HUES64 (cell line): ENCODE data around the gene RELL1. TPM values are rescaled to one million over a fixed set of nuclear protein-coding genes. Genes with fewer than 3 reads are reported as not detected.
A peak's percentile ranks its signal among the peaks of the same experiment; 100 is the strongest.

ENCODE experiments used
- H3K27ac ChIP-seq: 2 replicates; pipeline ENCODE4 v1.7.0; 2013; ENCODE audit warnings: low read depth, low read length, inconsistent platforms
- H3K27me3 ChIP-seq: 2 replicates; pipeline ENCODE4 v1.6.1; 2013; ENCODE audit warnings: mild to moderate bottlenecking, low read length; ENCODE audit not compliant: insufficient read depth
- H3K36me3 ChIP-seq: 2 replicates; pipeline ENCODE4 v1.6.1; 2013; ENCODE audit warnings: mild to moderate bottlenecking, low read length; ENCODE audit not compliant: insufficient read depth
- H3K4me1 ChIP-seq: 2 replicates; pipeline ENCODE4 v1.6.1; 2013; ENCODE audit warnings: mild to moderate bottlenecking, low read length, moderate library complexity; ENCODE audit not compliant: insufficient read depth
- H3K4me3 ChIP-seq: 2 replicates; pipeline ENCODE4 v1.5.1; 2013; ENCODE audit warnings: mild to moderate bottlenecking, low read length, moderate library complexity
- H3K9ac ChIP-seq: 2 replicates; pipeline ENCODE4 v1.6.1; 2013; ENCODE audit warnings: mild to moderate bottlenecking, low read depth, low read length
- H3K9me3 ChIP-seq: 2 replicates; pipeline ENCODE4 v1.6.1; 2013; ENCODE audit warnings: low read depth, low read length; ENCODE audit not compliant: insufficient read depth
- WGBS: fragments of 150-250, 120-280 bp; methylation state at CpG from one replicate; pipeline ENCODE4 v1.1.7; 2013; ENCODE audit warnings: missing lambda C conversion rate; 5-methylcytosine and 5-hydroxymethylcytosine counted together
- polyA plus RNA-seq, 2 experiments: library from polyadenylated mRNA; stranded (reverse); fragments of 50-300 nt; gene quantifications; one replicate each; pipeline ENCODE4 v1.2.3, GENCODE V29; 2013

The RELL1 gene
- polyA plus RNA-seq (2013, experiment 1 of 2), result 5.5 TPM
- polyA plus RNA-seq (2013, experiment 2 of 2), result 6.9 TPM

- peak within 1 kb of the TSS; percentile 85 for H3K9ac ChIP-seq
- H3K4me3 ChIP-seq, result peak within 1 kb of the TSS; percentile 92
- H3K9me3 ChIP-seq, result no peaks in the 10 kb centered on the region
- under 1% methylated on average over 58 of the region's 58 CpGs for WGBS
- H3K36me3 ChIP-seq, result no peaks in the 10 kb centered on the region
- H3K27ac ChIP-seq, result peak within 1 kb of the TSS; percentile 65
- peaks cover 21% of the 10 kb centered on the region for H3K4me1 ChIP-seq
- H3K27me3 ChIP-seq, result peaks cover 9% of the 10 kb centered on the region
These were observed at the start of gene RELL1 for GRCh38 chr4:37686373-37687193. RELL1 (minus strand) TSS chr4:37686376; CDS start chr4:37686287, 89 bp downstream.

- Histone ChIP-seq H3K4me1 (peaks cover 6% of the 10 kb centered on the region), H3K36me3 (no peaks in the 10 kb centered on the region)
- 95% methylated on average over 5 of the region's 5 CpGs for WGBS
These were observed 49.4 kb upstream of the RELL1 start for GRCh38 chr4:37735578-37735977.

GRCh38 chr4:37734989-37735388 is 48.8 kb upstream of the RELL1 start:
- Histone ChIP-seq H3K27me3 (no peaks in the 10 kb centered on the region), H3K36me3 (no peaks in the 10 kb centered on the region), H3K9me3 (no peaks in the 10 kb centered on the region), H3K27ac (no peak overlapping the region), H3K4me1 (peaks cover 12% of the 10 kb centered on the region), H3K9ac (no peak overlapping the region), H3K4me3 (no peak overlapping the region)
- WGBS, result 92% methylated on average over 3 of the region's 3 CpGs

More at GRCh38 chr4:37735578-37735977, 49.4 kb upstream of the RELL1 start:
- Histone ChIP-seq H3K27me3 (no peaks in the 10 kb centered on the region), H3K4me3 (no peak overlapping the region), H3K9ac (no peak overlapping the region), H3K9me3 (no peaks in the 10 kb centered on the region), H3K27ac (no peak overlapping the region)

- Histone ChIP-seq H3K4me3 (no peak overlapping the region), H3K36me3 (no peaks in the 10 kb centered on the region), H3K27ac (no peak overlapping the region), H3K9me3 (no peaks in the 10 kb centered on the region), H3K4me1 (peaks cover 22% of the 10 kb centered on the region), H3K27me3 (no peaks in the 10 kb centered on the region), H3K9ac (no peak overlapping the region)
- WGBS, result 82% methylated on average over 6 of the region's 6 CpGs
These were observed 47.2 kb upstream of the RELL1 start for GRCh38 chr4:37733240-37733867.

GRCh38 chr4:37732526-37733186 is 46.5 kb upstream of the RELL1 start:
- H3K9ac ChIP-seq, result no peak overlapping the region
- H3K27me3 ChIP-seq, result no peaks in the 10 kb centered on the region
- no peaks in the 10 kb centered on the region for H3K36me3 ChIP-seq
- H3K4me1 ChIP-seq, result peaks cover 23% of the 10 kb centered on the region
- H3K9me3 ChIP-seq, result no peaks in the 10 kb centered on the region
- H3K27ac ChIP-seq, result no peak overlapping the region
- WGBS, result 93% methylated on average over 5 of the region's 5 CpGs
- no peak overlapping the region for H3K4me3 ChIP-seq

- Histone ChIP-seq H3K36me3 (no peaks in the 10 kb centered on the region), H3K9me3 (no peaks in the 10 kb centered on the region), H3K9ac (no peak overlapping the region), H3K27ac (0 out of 2 replicates have a peak overlapping the region, but pooled peaks have one; percentile 9), H3K27me3 (no peaks in the 10 kb centered on the region), H3K4me1 (peaks cover 23% of the 10 kb centered on the region), H3K4me3 (no peak overlapping the region)
- 75% methylated on average over 2 of the region's 2 CpGs for WGBS
These were observed 43.5 kb upstream of the RELL1 start for GRCh38 chr4:37729649-37730004.

GRCh38 chr4:37728064-37728463 is 41.9 kb upstream of the RELL1 start:
- Histone ChIP-seq H3K36me3 (no peaks in the 10 kb centered on the region), H3K9ac (no peak overlapping the region), H3K4me1 (peaks cover 23% of the 10 kb centered on the region), H3K27me3 (no peaks in the 10 kb centered on the region), H3K4me3 (no peak overlapping the region), H3K9me3 (no peaks in the 10 kb centered on the region), H3K27ac (no peak overlapping the region)

- Histone ChIP-seq H3K4me3 (no peak overlapping the region), H3K36me3 (no peaks in the 10 kb centered on the region), H3K27ac (no peak overlapping the region), H3K9me3 (no peaks in the 10 kb centered on the region), H3K27me3 (no peaks in the 10 kb centered on the region), H3K4me1 (peaks cover 23% of the 10 kb centered on the region), H3K9ac (no peak overlapping the region)
- WGBS, result 92% methylated on average over 1 of the region's 1 CpG
These were observed 41.5 kb upstream of the RELL1 start for GRCh38 chr4:37727635-37728034.

GRCh38 chr4:37726666-37727065 is 40.5 kb upstream of the RELL1 start:
- no peaks in the 10 kb centered on the region for H3K27me3 ChIP-seq
- 93% methylated on average over 4 of the region's 4 CpGs for WGBS
- H3K27ac ChIP-seq, result no peak overlapping the region
- no peaks in the 10 kb centered on the region for H3K9me3 ChIP-seq
- H3K4me1 ChIP-seq, result peaks cover 23% of the 10 kb centered on the region
- H3K4me3 ChIP-seq, result no peak overlapping the region
- H3K9ac ChIP-seq, result no peak overlapping the region
- H3K36me3 ChIP-seq, result no peaks in the 10 kb centered on the region

GRCh38 chr4:37725718-37726117 is 39.5 kb upstream of the RELL1 start:
- 93% methylated on average over 6 of the region's 7 CpGs for WGBS
- Histone ChIP-seq H3K4me1 (peaks cover 18% of the 10 kb centered on the region), H3K36me3 (no peaks in the 10 kb centered on the region), H3K4me3 (no peak overlapping the region), H3K9me3 (no peaks in the 10 kb centered on the region), H3K27me3 (no peaks in the 10 kb centered on the region), H3K9ac (no peak overlapping the region), H3K27ac (no peak overlapping the region)

GRCh38 chr4:37723067-37723466 is 36.9 kb upstream of the RELL1 start:
- Histone ChIP-seq H3K27ac (no peak overlapping the region), H3K27me3 (no peaks in the 10 kb centered on the region), H3K4me1 (no peaks in the 10 kb centered on the region), H3K9ac (no peak overlapping the region), H3K36me3 (no peaks in the 10 kb centered on the region), H3K9me3 (no peaks in the 10 kb centered on the region), H3K4me3 (no peak overlapping the region)
- WGBS, result 91% methylated on average over 1 of the region's 1 CpG
